ENCODE data around the gene CDC42SE1. TPM values are rescaled to one million over a fixed set of nuclear protein-coding genes. Genes with fewer than 3 reads are reported as not detected.
A peak's percentile ranks its signal among the peaks of the same experiment; 100 is the strongest.

The CDC42SE1 gene
- total RNA-seq, 1 donor = 250 TPM

DNA sequence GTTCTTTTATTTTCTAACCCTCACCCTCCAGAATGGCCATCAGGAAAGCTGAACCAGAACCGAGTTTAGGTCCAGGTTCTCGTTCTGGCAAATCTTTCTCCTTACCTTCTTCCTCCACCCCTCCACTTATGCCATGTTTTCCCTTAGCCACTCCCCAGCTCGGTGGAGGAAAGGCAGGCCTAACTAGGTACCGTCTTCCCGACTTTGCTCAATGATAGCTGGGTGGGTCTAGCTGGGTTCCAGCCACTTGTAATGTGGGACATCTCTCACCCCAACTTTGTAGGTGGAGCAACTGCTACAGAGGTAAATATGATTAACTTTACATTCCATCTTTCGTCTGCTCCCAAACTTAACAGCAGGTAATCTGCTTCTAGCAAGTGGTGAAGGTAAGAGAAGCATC, 22.4 kb downstream of the CDC42SE1 start:
- no peaks in the 10 kb centered on the region for H3K9me3 ChIP-seq (ENCODE audit: low read depth, low read length)
- H3K4me1 ChIP-seq (ENCODE audit: insufficient read depth, low read length) = no peaks in the 10 kb centered on the region
- no peaks in the 10 kb centered on the region for H3K27me3 ChIP-seq (ENCODE audit: insufficient read depth, low read length)
- no peak overlapping the region for H3K4me3 ChIP-seq (ENCODE audit: low read length)

DNA sequence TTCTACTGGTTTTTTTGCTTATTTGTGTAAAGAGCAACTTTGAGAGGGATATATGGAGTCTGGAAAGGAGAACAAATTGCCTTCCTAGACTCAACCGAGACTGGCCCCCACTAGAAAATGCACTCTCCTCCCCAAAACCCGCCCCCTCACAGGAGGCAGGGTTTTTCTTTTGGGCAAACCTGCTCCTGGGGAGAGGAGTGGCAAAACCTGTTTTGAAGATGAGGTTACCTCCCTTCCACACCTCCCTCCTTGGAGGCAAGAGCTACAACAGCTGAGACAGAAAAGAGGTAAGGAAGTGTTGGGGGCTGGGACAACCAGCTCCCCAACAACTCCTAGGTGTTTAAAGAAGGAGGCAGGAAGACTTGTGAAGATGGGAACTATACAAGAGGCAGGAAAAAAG, 23.1 kb downstream of the CDC42SE1 start, which contains the start of gene BNIPL:
TSS of gene BNIPL (plus strand) at position 231 of the 400 bp plus-strand sequence. CDS start at position 371, 140 bp downstream.
- no peak within 1 kb of the TSS for H3K4me3 ChIP-seq (ENCODE audit: low read length)
- no peaks in the 10 kb centered on the region for H3K4me1 ChIP-seq (ENCODE audit: insufficient read depth, low read length)
- H3K27me3 ChIP-seq (ENCODE audit: insufficient read depth, low read length) = no peaks in the 10 kb centered on the region
- H3K9me3 ChIP-seq (ENCODE audit: low read depth, low read length) = no peaks in the 10 kb centered on the region

DNA sequence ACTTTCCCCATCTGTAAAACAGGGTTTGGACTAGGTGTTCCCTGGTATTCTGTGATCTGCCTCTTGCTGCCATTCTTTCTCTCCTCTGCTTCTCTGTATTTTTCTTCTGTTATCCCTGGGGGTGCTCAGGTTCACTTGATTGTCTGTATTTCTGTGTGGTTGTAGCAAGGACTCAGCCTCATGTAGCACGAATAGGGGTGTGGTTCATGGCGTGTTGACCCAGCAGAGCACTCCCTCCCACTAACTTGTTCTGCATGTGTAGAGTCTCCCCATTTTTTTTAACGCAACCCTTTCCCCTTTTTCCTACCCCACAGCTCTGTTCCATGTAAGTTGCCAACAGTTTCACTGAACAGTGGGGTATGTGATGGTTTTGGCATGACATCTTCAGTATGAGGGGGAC, 24.3 kb downstream of the CDC42SE1 start:
- Histone ChIP-seq H3K4me3 (ENCODE audit: low read length) (no peak overlapping the region), H3K9me3 (ENCODE audit: low read depth, low read length) (no peaks in the 10 kb centered on the region), H3K4me1 (ENCODE audit: insufficient read depth, low read length) (no peaks in the 10 kb centered on the region), H3K27me3 (ENCODE audit: insufficient read depth, low read length) (no peaks in the 10 kb centered on the region)

DNA sequence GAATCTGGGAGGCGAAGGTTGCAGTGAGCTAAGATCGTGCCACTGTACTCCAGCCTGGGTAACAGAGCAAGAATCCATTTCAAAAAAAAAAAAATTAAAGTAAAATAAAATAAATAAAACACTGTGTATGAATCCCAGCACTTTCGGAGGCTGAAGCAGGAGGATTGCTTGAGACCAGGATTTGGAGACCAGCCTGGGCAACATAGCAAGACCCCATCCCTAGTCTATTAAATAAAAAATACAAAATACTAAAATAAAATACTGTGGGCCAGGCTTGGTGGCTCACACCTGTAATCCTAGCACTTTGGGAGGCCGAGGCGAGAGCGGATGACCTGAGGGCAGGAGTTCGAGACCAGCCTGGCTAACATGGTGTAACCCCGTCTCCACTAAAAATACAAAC, 27.3 kb downstream of the CDC42SE1 start:
- H3K4me1 ChIP-seq (ENCODE audit: insufficient read depth, low read length) = no peaks in the 10 kb centered on the region
- no peaks in the 10 kb centered on the region for H3K27me3 ChIP-seq (ENCODE audit: insufficient read depth, low read length)
- no peak overlapping the region for H3K4me3 ChIP-seq (ENCODE audit: low read length)
- H3K9me3 ChIP-seq (ENCODE audit: low read depth, low read length) = no peaks in the 10 kb centered on the region

DNA sequence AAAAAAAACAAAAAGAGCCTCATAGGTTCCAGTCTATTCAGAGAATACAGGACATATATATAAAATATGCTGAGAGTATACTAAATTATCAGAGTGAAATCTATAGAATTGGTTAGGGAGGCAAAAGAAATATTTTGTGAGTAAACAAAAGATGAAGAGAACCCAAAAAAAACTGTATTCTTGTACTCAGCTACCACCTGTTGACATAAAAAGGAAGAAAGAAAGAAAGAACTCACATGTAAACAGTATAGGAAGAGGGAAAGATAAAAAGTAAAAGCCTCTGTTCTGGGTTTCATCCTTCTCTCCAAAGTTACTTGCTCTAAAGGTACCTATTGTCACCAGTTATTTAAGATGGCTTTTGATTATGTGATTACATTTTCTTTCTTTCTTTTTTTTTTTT, 33.0 kb downstream of the CDC42SE1 start:
- Histone ChIP-seq H3K4me3 (ENCODE audit: low read length) (no peak overlapping the region), H3K4me1 (ENCODE audit: insufficient read depth, low read length) (peaks cover 7% of the 10 kb centered on the region), H3K9me3 (ENCODE audit: low read depth, low read length) (no peaks in the 10 kb centered on the region), H3K27me3 (ENCODE audit: insufficient read depth, low read length) (no peaks in the 10 kb centered on the region)

DNA sequence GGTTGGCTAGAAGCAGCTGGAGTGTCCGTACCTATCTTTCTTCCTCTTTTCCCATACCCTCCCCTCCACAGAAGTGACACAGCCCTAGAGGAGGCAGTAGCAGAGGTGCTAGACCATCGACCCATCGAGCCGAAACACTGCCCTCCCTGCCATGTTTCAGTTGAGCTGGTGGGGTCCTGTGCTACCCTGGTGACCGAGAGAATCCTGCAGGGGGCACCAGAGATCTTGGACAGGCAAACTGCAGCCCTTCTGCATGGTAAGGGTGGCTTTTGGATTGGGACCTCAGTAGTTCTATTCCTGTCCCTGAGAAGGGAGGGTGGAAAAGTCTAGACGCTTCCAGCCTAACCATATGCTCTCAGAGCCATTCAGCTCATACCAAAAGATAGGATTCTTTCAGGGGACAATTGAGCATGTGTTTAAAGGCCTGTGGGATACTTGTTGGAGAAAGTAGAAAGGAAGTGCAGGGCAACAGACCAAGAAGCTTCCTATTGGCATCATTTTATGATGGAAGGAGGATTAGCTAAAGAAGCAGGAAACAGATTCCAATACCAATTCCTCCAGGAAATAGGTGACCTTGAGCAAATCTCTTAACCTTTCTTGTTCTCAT, 34.8 kb downstream of the CDC42SE1 start:
- Histone ChIP-seq H3K9me3 (ENCODE audit: low read depth, low read length) (no peaks in the 10 kb centered on the region), H3K4me1 (ENCODE audit: insufficient read depth, low read length) (peaks cover 7% of the 10 kb centered on the region), H3K4me3 (ENCODE audit: low read length) (no peak overlapping the region), H3K27me3 (ENCODE audit: insufficient read depth, low read length) (no peaks in the 10 kb centered on the region)

DNA sequence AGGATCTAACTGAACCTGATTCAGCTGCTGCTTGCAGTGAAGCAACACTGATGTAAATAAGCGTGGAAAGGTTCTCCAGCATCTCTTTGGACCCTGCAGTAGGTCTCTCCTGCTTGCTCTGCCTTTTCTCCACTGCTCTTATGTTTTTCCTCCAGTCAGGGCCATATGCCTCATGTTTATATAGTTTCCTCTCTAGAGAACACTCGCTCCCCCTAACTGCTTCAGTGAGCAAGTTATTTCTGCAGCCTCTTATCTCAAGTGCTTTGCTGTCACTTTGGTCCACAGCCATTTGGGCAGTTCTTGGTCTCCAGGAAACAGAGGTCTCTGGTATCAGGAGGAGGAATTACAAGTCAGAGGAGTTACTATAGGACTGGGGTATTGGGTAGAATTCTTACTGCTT, 45.9 kb downstream of the CDC42SE1 start:
- Histone ChIP-seq H3K9me3 (ENCODE audit: low read depth, low read length) (no peaks in the 10 kb centered on the region), H3K4me3 (ENCODE audit: low read length) (no peak overlapping the region), H3K27me3 (ENCODE audit: insufficient read depth, low read length) (no peaks in the 10 kb centered on the region), H3K4me1 (ENCODE audit: insufficient read depth, low read length) (peaks cover 29% of the 10 kb centered on the region)

DNA sequence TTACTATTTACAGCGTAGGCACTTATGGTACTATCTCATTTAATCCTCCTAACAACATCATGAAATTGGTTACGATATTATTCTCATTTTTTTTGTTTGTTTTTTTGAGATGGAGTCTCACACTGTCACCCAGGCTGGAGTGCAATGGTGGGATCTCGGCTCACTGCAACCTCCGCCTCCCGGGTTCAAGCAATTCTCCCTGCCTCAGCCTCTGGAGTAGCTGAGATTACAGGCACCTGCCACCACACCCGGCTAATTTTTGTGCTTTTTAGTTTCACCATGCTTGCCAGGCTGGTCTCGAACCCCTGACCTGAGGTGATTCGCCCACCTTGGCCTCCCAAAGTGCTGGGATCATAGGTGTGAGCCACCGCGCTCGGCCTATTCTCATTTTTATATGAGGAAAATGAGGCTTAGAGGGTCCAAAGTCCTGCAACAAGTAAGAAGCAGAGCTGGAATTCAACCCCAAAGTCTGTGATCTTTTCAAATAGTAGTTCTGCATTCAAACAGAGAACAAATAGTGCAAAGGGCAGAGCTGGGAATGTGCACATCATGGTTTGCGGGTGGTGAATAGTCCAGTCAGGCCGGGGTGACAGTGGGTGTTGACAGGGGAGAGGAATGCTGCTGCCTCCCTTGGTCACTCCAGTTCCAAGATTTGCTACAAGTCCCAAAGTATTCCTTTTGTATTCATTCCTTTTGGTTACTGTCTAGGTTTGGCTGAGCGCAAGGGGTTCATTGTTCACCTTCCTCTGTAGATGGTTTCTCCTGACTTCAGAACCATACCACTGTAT, 46.5 kb downstream of the CDC42SE1 start:
- Histone ChIP-seq H3K4me1 (ENCODE audit: insufficient read depth, low read length) (peaks cover 31% of the 10 kb centered on the region), H3K27me3 (ENCODE audit: insufficient read depth, low read length) (no peaks in the 10 kb centered on the region), H3K9me3 (ENCODE audit: low read depth, low read length) (no peaks in the 10 kb centered on the region), H3K4me3 (ENCODE audit: low read length) (no peak overlapping the region)

DNA sequence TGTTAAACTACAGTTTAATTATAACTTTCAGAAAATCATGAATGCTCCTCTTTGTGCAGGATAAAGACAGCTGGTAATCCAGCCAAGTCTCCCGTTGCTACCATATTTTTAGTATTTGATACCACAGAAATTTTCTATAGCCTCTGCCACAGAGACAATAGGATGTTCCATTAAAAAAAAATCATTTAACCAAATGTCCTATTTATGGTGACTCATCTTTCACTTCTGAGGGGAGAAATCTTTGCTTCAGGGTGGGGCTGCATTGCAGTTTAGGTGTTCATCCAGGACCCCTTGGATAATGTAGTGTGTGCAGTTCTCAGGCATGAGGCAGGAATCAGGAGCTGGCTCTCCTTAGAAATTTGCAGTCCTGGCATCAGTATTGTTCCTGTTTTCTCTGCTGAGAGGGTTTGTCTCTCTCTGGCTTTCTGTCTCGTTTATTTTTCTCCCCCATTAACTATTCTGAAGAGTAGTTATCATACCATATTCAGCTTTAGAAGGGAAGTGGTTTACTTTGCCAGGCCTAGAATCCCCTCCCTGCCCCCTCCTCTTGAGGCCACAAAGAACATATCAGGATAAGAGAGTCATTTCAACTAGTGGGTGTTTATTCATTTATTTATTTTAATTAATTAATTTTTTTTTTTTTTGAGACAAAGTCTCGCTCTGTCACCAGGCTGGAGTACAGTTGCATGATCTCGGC, 48.1 kb downstream of the CDC42SE1 start:
- Histone ChIP-seq H3K9me3 (ENCODE audit: low read depth, low read length) (no peaks in the 10 kb centered on the region), H3K27me3 (ENCODE audit: insufficient read depth, low read length) (no peaks in the 10 kb centered on the region), H3K4me1 (ENCODE audit: insufficient read depth, low read length) (peaks cover 47% of the 10 kb centered on the region), H3K4me3 (ENCODE audit: low read length) (no peak overlapping the region)

DNA sequence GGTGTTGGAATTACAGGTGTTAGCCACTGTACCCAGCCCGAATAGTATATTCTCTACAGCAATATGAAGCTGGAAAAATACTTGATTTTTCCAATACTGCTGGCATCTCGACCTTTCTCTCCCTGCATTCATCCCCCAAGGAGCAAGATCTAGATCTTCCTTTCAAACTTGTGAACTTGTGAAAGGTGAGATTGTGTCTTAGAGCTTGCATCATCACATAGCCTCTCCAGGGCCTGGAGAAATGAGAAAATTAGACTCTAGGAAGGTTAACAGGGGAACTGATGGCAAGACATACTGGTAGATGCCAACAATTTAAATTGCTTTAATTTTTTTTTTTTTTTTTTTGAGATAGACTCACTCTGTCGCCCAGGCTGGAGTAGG, 49.1 kb downstream of the CDC42SE1 start:
- Histone ChIP-seq H3K27me3 (ENCODE audit: insufficient read depth, low read length) (no peaks in the 10 kb centered on the region), H3K4me1 (ENCODE audit: insufficient read depth, low read length) (peaks cover 57% of the 10 kb centered on the region), H3K9me3 (ENCODE audit: low read depth, low read length) (no peaks in the 10 kb centered on the region), H3K4me3 (ENCODE audit: low read length) (no peak overlapping the region)

DNA sequence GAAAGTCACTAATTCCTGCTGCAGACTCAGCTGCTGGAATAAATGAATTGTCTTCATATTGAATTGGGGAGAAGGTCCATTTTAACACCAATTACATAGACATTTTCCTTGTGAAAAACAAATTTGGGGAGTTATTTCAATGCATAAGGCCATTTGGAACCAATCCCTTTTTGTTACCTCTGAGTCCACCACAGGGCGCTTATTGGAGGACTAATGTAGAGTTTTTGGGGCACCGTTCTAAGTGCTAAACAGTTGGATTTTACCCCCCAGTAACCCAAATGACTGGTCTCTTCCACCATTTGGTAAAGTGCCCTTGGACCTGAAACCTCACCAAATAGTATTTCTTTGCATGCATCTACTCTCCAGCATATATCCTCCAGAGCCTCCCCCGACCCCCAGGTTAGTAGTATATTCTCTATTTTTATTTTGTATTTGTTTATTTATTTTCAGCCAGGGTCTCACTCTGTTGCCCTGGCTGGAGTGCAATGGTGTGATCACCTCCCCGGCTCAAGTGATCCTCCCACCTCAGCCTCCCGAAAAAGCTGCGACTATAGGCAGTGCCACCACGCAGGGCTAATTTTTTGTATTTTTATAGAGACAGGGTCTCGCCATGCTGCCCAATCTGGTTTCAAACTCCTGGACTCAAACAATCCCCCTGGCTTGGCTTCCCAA, 49.6 kb downstream of the CDC42SE1 start:
- H3K27me3 ChIP-seq (ENCODE audit: insufficient read depth, low read length) = no peaks in the 10 kb centered on the region
- peaks cover 62% of the 10 kb centered on the region for H3K4me1 ChIP-seq (ENCODE audit: insufficient read depth, low read length)
- H3K9me3 ChIP-seq (ENCODE audit: low read depth, low read length) = no peaks in the 10 kb centered on the region
- no peak overlapping the region for H3K4me3 ChIP-seq (ENCODE audit: low read length)

DNA sequence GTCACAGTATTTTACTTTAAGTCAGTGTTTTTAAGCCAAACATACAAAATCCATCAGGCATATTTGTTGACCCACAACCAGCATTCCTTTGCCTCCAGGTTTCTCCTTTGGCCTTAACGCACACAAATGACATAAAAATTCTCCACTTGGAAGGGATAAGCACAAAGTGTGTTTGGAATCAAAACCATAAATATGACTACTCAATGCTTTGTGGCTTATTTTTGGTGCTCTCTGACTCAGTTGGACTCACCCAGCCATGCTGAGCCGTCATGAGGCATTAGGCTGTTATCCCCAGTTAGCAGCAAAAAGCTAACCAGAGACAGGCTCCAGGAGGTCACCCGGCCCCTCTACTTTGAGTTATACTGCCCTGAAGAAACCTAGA, 50.2 kb downstream of the CDC42SE1 start:
- Histone ChIP-seq H3K4me3 (ENCODE audit: low read length) (peak overlapping the region; percentile 63), H3K27me3 (ENCODE audit: insufficient read depth, low read length) (no peaks in the 10 kb centered on the region), H3K4me1 (ENCODE audit: insufficient read depth, low read length) (peaks cover 68% of the 10 kb centered on the region), H3K9me3 (ENCODE audit: low read depth, low read length) (no peaks in the 10 kb centered on the region)

DNA sequence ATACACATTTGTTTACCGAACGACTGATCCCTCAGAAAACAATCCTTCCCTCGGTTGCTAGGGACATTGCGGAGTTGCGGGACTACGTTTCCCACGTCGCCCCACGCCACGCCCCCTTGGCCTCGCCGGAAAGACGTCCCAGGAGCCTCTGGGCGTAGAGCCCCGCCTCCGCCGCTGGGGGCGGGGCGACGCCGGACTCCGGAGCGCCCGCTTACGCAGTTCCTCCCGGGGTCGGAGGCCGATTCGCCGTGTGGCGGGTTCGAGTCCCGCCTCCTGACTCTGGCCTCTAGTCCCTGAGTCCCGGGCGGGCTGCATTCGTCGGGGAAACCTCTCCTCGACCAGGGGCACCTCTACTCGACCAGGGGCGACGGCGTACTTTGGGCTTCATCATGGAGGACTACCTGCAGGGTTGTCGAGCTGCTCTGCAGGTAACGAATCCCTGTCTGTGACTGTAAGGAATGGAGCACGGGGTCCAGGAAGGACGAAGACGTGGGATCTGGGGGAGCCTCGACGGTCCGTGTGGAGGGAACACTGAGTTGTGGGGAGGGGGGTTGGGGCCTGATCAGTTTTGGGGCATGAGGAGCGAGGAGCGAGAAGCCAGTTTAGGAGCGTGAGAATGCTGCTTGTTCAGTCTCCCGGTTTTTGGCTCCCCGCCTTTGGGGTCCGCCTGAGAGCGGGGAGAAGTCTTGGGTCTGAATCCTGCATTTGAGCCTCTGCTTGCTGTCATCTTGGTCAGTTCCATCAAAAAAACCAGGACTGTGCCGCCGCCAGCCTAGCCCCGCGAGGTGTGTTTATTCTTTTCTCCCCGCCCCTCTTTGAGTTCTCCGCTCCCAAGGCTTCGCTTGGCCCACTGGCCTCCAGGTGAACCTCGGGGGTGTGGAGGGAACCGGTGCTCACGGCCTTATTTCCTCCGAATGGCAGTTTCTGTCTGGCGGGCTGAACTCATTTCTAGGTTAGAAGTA, 50.9 kb downstream of the CDC42SE1 start, which contains the start of gene PRUNE1:
TSS of gene PRUNE1 (plus strand) at position 206 of the 962 bp plus-strand sequence. CDS start at position 390, 184 bp downstream.
- Histone ChIP-seq H3K4me3 (ENCODE audit: low read length) (peak within 1 kb of the TSS; percentile 63), H3K9me3 (ENCODE audit: low read depth, low read length) (no peaks in the 10 kb centered on the region), H3K4me1 (ENCODE audit: insufficient read depth, low read length) (peaks cover 73% of the 10 kb centered on the region), H3K27me3 (ENCODE audit: insufficient read depth, low read length) (no peaks in the 10 kb centered on the region)

DNA sequence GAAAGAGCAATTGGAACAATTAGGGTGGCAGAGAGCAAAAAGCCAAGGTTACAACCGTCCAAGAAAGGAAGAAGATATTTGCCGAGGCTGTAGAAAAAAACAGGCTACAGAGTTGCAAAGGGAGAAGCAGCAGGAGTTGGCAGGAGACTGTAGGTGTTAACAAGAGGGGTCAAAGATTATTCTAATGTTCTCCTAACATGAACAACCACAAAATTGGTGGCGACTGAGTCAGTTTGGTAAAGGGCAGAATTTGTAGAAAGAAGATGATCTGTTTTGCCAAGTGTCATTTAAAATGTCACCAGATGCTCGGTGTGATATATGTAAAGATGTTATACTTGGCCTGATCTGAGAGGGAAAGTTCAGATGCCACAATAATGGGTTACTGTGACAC, 51.6 kb downstream of the CDC42SE1 start:
- no peaks in the 10 kb centered on the region for H3K9me3 ChIP-seq (ENCODE audit: low read depth, low read length)
- H3K4me1 ChIP-seq (ENCODE audit: insufficient read depth, low read length) = peaks cover 75% of the 10 kb centered on the region
- peak overlapping the region; percentile 63 for H3K4me3 ChIP-seq (ENCODE audit: low read length)
- H3K27me3 ChIP-seq (ENCODE audit: insufficient read depth, low read length) = no peaks in the 10 kb centered on the region
